K562 (cell line): Measurements from ENCODE around the gene RNF151. TPM values are rescaled to one million over a fixed set of nuclear protein-coding genes. Genes with fewer than 3 reads are reported as not detected.

ENCODE experiments used
- BHLHE40 ChIP-seq: IDR thresholded peaks from 2 replicates; pipeline ENCODE4 v1.6.1; 2011; ENCODE audit warnings: low read length, improper control_type of control experiment
- CHD4 ChIP-seq: fragments of 200-600 bp; sonication (generic); IDR thresholded peaks from 3 replicates; pipeline ENCODE4 v1.6.1; 2012; ENCODE audit warnings: low read depth, mild to moderate bottlenecking, mixed read lengths, low read length, inconsistent platforms; ENCODE audit not compliant: insufficient read depth, insufficient replicate concordance, poor library complexity, severe bottlenecking
- E2F4 ChIP-seq: sonication (generic); formaldehyde crosslinking; IDR thresholded peaks from 2 replicates; pipeline ENCODE4 v1.8.0; 2022; ENCODE audit warnings: mild to moderate bottlenecking, low read depth, missing genetic modification reagents
- E2F5 ChIP-seq: sonication (generic); formaldehyde crosslinking; IDR thresholded peaks from 2 replicates; pipeline ENCODE4 v1.8.0; 2022; ENCODE audit warnings: mild to moderate bottlenecking, missing genetic modification reagents
- FOXA3 ChIP-seq, 2 experiments: fragments of 450-650 bp in 1 of 2; sonication (generic) in 1 of 2; formaldehyde crosslinking; IDR thresholded peaks in 1 of 2; conservative IDR thresholded peaks in 1 of 2; 2 replicates each; pipeline versions ENCODE4 v1.4.0 to v1.8.0; 2020 to 2022; ENCODE audit warnings: mild to moderate bottlenecking in 2 of 2, missing genetic modification reagents in 1 of 2
- MAZ ChIP-seq, 2 experiments: fragments of 450-650 bp in 1 of 2; sonication (generic) in 1 of 2; formaldehyde crosslinking; IDR thresholded peaks in 1 of 2; conservative IDR thresholded peaks in 1 of 2; 2 replicates each; pipeline versions ENCODE4 v1.4.0 to v1.5.0; 2020; ENCODE audit warnings: mild to moderate bottlenecking in 1 of 2, missing genetic modification reagents in 1 of 2
- MBD2 ChIP-seq: sonication (generic); IDR thresholded peaks from 2 replicates; pipeline ENCODE4 v1.6.1; 2016; ENCODE audit warnings: low read depth, borderline replicate concordance
- POLR2AphosphoS5 ChIP-seq: IDR thresholded peaks from 2 replicates; pipeline ENCODE4 v1.6.1; 2011; ENCODE audit warnings: mild to moderate bottlenecking, low read depth, low read length, moderate library complexity; ENCODE audit not compliant: control insufficient read depth, insufficient read depth
- POLR2B ChIP-seq: fragments of 450-650 bp; IDR thresholded peaks from 2 replicates; pipeline ENCODE4 v1.6.1; 2018; ENCODE audit warnings: low read depth; ENCODE audit not compliant: partially characterized antibody
- PREB ChIP-seq: sonication (generic); formaldehyde crosslinking; IDR thresholded peaks from 2 replicates; pipeline ENCODE4 v1.8.1; 2023; ENCODE audit warnings: mild to moderate bottlenecking, missing genetic modification reagents
- RCOR1 ChIP-seq, 2 experiments: IDR thresholded peaks; 2 replicates each; pipeline ENCODE4 v1.6.1; 2012; ENCODE audit warnings: low read depth in 2 of 2, low read length in 2 of 2, borderline replicate concordance in 1 of 2, improper control_type of control experiment in 1 of 2
- RUNX1 ChIP-seq: sonication (generic); IDR thresholded peaks from 2 replicates; pipeline ENCODE4 v1.6.1; 2016; ENCODE audit warnings: antibody characterized with exemption, low read depth
- SRSF3 ChIP-seq: fragments of 200-400 bp; formaldehyde crosslinking; IDR thresholded peaks from 2 replicates; pipeline ENCODE4 v1.6.1; 2016; ENCODE audit warnings: mild to moderate bottlenecking, low read length, moderate library complexity; ENCODE audit not compliant: insufficient read depth
- YBX1 ChIP-seq: fragments of 450-650 bp; IDR thresholded peaks from 2 replicates; pipeline ENCODE4 v1.7.1; 2016; ENCODE audit warnings: mild to moderate bottlenecking
- ZNF778 ChIP-seq: fragments of 450-650 bp; formaldehyde crosslinking; IDR thresholded peaks from 2 replicates; pipeline ENCODE4 v1.4.0; 2020; ENCODE audit warnings: mild to moderate bottlenecking, moderate library complexity
- ZNF780A ChIP-seq: fragments of 250-450 bp; sonication (Bioruptor Pico); IDR thresholded peaks from 2 replicates; pipeline ENCODE4 v1.5.0; 2021; ENCODE audit warnings: mild to moderate bottlenecking
- polyA plus RNA-seq, 8 experiments: library from polyadenylated mRNA; depleted of rRNA in 4 of 8; stranded (reverse) in 5 of 8; unstranded in 3 of 8; fragments of >200 nt; fragmentation: Nextera tagmentation in 2 of 8; fragmentation: Illumina TruSeq in 1 of 8; extraction: Ambion mirVana in 2 of 8; extraction: Trizol in 1 of 8; gene quantifications; 2 replicates each; pipeline versions ENCODE4 v1.2.1 to v1.2.3, GENCODE V29; 2011 to 2014; ENCODE audit warnings: inconsistent platforms in 1 of 8, missing spikeins in 1 of 8
- total RNA-seq, 7 experiments: library from RNA; depleted of rRNA in 6 of 7; stranded (reverse); fragments of >200 nt in 6 of 7; fragmentation: Illumina TruSeq in 2 of 7; extraction: Trizol in 2 of 7; gene quantifications; 2 replicates each; pipeline versions ENCODE4 v1.2.1 to v1.2.3, GENCODE V29; 2011 to 2021; ENCODE audit warnings: low replicate concordance in 1 of 7
- TF ChIP-seq, protein P1 (sequence below): fragments of 450-650 bp; formaldehyde crosslinking; conservative IDR thresholded peaks from 2 replicates; pipeline ENCODE4 v1.4.0; 2022; ENCODE audit warnings: mild to moderate bottlenecking, missing genetic modification characterization
- TF ChIP-seq, protein P2 (sequence below), 2 experiments: fragments of 150-350 bp in 1 of 2; IDR thresholded peaks; 2 replicates each; pipeline ENCODE4 v1.6.1; 2012 to 2016; ENCODE audit warnings: low read depth in 2 of 2, low read length in 2 of 2, mild to moderate bottlenecking in 1 of 2, moderate library complexity in 1 of 2

RNF151 gene
- total and polyA plus RNA-seq, 9 of the 15 experiments (the other 6 are each of a cell fraction or from before 2014, with no cell fraction given): not detected

DNA sequence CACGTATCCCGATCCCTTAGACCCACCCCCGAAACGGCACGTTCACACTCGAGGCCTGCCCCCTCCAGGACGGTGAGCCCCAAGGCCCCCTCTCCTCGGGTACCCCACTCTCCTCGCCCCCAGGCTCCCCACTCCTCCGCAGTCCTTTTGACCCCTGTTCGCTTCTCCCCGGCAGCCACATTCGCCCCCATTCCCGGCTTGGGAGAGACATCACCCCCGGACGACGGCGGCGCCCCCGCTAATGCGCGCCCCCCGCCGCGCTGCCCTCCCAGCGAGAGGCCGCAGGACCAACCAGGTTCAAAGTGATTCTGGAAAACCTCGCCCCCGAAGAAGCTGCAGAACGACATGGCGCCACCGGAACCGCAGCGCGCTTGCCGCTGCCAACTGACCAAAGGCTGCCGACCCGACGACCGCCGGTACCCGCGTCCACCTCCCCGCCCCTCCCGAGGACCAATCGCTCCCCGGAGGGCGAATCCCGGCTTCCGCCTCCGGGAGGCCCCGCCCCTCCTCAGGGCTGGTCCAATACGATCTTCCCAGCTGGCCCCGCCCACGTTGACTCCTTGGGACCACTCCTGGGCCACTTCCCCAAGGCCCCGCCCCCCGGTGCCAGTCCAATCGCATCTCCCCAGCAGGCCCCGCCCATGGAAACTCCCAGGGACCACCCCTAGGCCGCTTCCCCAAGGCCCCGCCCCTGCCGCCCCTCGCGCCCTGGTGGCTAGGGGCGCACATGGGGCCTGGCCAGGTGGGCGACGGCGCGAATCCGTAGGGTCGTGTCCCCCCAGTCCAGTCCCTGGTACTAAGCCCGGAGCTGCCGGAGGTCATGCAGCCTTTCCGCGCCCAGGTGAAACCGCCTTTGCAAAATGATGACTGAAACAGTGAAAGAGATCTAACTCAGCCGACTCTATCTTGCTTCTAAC, 23.6 kb upstream of the RNF151 start, which contains the start of gene MSRB1 (continued):
- TF ChIP-seq E2F4 (CRISPR knock-in tag) (no peak), SRSF3 (no peak), ZNF780A (CRISPR knock-in tag) (no peak), PREB (CRISPR knock-in tag) (no peak), MAZ (CRISPR knock-in tag; conservative IDR thresholded peaks at IDR 0.05 in 1 of 2, IDR thresholded peaks at IDR 0.05 in 1 of 2) (peak; percentile 49 to 61; a peak in 2 of 4 replicates), BHLHE40 (no peak), CHD4 (peak; percentile 22), POLR2B (peak; percentile 67), ZNF778 (CRISPR knock-in tag) (no peak), E2F5 (no peak), RUNX1 (no peak), RCOR1 (IDR thresholded peaks at IDR 0.05; ENCODE audit: borderline replicate concordance in 1 of 2, low read depth in 2 of 2, low read length in 2 of 2) (no peak), FOXA3 (CRISPR knock-in tag; conservative IDR thresholded peaks at IDR 0.05 in 1 of 2, IDR thresholded peaks at IDR 0.05 in 1 of 2) (no peak), YBX1 (no peak), MBD2 (no peak), POLR2AphosphoS5 (no peak)
- TF ChIP-seq, protein P1, sequence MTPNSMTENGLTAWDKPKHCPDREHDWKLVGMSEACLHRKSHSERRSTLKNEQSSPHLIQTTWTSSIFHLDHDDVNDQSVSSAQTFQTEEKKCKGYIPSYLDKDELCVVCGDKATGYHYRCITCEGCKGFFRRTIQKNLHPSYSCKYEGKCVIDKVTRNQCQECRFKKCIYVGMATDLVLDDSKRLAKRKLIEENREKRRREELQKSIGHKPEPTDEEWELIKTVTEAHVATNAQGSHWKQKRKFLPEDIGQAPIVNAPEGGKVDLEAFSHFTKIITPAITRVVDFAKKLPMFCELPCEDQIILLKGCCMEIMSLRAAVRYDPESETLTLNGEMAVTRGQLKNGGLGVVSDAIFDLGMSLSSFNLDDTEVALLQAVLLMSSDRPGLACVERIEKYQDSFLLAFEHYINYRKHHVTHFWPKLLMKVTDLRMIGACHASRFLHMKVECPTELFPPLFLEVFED (CRISPR knock-in tag): no peak
- TF ChIP-seq, protein P2, sequence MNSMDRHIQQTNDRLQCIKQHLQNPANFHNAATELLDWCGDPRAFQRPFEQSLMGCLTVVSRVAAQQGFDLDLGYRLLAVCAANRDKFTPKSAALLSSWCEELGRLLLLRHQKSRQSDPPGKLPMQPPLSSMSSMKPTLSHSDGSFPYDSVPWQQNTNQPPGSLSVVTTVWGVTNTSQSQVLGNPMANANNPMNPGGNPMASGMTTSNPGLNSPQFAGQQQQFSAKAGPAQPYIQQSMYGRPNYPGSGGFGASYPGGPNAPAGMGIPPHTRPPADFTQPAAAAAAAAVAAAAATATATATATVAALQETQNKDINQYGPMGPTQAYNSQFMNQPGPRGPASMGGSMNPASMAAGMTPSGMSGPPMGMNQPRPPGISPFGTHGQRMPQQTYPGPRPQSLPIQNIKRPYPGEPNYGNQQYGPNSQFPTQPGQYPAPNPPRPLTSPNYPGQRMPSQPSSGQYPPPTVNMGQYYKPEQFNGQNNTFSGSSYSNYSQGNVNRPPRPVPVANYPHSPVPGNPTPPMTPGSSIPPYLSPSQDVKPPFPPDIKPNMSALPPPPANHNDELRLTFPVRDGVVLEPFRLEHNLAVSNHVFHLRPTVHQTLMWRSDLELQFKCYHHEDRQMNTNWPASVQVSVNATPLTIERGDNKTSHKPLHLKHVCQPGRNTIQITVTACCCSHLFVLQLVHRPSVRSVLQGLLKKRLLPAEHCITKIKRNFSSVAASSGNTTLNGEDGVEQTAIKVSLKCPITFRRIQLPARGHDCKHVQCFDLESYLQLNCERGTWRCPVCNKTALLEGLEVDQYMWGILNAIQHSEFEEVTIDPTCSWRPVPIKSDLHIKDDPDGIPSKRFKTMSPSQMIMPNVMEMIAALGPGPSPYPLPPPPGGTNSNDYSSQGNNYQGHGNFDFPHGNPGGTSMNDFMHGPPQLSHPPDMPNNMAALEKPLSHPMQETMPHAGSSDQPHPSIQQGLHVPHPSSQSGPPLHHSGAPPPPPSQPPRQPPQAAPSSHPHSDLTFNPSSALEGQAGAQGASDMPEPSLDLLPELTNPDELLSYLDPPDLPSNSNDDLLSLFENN (IDR thresholded peaks at IDR 0.05; ENCODE audit: low read depth in 2 of 2, low read length in 2 of 2): no peak
